Esophagus muscularis mucosa (tissue), 3 donors: ENCODE data around the gene ZEB2.

Source experiments
- CTCF ChIP-seq, 3 experiments: fragments of 200-600 bp in 2 of 3; fragments of 450-650 bp in 1 of 3; sonication (generic) in 2 of 3; IDR thresholded peaks; one replicate each; pipeline ENCODE4 v1.5.1; 2017 to 2019; ENCODE audit warnings: antibody characterized with exemption in 3 of 3, mild to moderate bottlenecking in 2 of 3, moderate library complexity in 1 of 3
- POLR2AphosphoS5 ChIP-seq, 2 donors: sonication (generic); formaldehyde crosslinking; IDR thresholded peaks; one replicate each; pipeline ENCODE4 v1.6.1; 2017; ENCODE audit warnings: antibody characterized with exemption in 2 of 2

DNA sequence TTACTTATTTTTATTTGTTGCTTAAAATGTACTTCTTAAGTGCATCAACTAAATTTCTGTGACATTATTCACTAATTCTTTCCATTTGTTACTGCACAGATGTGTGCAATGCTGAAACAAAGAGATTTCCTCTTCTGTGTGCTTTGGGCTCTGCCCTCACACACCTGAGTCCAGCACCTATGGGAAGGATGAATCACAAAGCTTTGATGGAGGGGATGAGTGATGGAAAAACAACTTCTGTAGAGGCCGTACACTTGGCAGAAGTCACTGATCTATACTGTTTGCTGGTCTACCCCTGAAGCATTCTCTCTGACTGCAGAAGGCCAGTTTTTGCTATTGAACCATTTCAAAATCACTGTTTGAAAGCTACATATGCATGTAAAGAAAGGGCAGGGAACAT is 178.4 kb downstream of the ZEB2 start:
- TF ChIP-seq CTCF (IDR thresholded peaks at IDR 0.05) (no peak), POLR2AphosphoS5 (IDR thresholded peaks at IDR 0.05) (no peak)
